OCI-LY1 (cell line): ENCODE results near the gene F13B.

Experiments
- CTCF ChIP-seq: fragments of 200-600 bp; sonication (generic), shearing (Covaris generic); IDR thresholded peaks from 2 replicates; pipeline ENCODE4 v1.5.1; 2017; ENCODE audit warnings: mild to moderate bottlenecking, antibody characterized with exemption, low read length, moderate library complexity, mixed read lengths
- EZH2 ChIP-seq: fragments of 200-600 bp; sonication (generic), shearing (Covaris generic); IDR thresholded peaks from 2 replicates; pipeline ENCODE4 v1.8.0; 2017; ENCODE audit warnings: borderline replicate concordance, mixed run types, mild to moderate bottlenecking, antibody characterized with exemption, low read length, moderate library complexity, mixed read lengths

GRCh38 chr1:197017558-197018146 lies 49.4 kb downstream of the F13B start:
- TF ChIP-seq CTCF (no peak), EZH2 (no peak)
